ENCODE measurements around the gene ABHD2.

ABHD2 gene

DNA sequence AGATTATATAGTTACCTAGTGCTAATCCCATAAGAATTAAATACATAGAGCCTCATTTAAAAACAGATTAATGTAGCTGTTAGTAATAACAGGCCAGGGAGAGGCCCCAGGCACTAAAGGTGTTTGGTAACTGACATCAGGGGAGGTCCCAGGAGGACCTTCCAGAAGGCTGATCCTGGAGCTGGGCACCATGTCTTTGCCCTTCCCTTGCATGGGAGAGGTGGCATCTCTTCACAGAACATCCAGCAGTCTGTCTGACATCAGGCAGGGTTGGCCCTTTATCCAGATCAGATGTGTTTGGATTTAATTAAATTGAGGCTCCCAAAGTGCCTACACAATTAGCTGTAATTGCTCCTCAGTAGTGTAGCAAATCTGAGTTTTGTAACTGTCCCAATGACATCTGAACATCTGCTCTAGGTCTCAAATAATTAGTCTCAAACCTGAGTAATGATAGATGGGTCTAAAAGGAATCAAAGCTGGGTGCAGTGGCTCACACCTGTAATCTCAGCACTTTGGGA, 80.1 kb downstream of the ABHD2 start:
- H3K14ac ChIP-seq (ENCODE audit: low read length), result no peak overlapping the region
- H3K9ac ChIP-seq (ENCODE audit: low read length), result no peak overlapping the region
- no peaks in the 10 kb centered on the region for H3K79me1 ChIP-seq (ENCODE audit: low read length)
- H4K12ac ChIP-seq (ENCODE audit: low read depth, low read length), result no peak overlapping the region
- no peak for DNase-seq
- H3K27ac ChIP-seq (ENCODE audit: low read depth, low read length), result no peak overlapping the region
- no peak overlapping the region for H3K4me3 ChIP-seq (ENCODE audit: low read depth, low read length)
- no peak overlapping the region for H2BK12ac ChIP-seq (ENCODE audit: low read length)
- no peaks in the 10 kb centered on the region for H3K36me3 ChIP-seq (ENCODE audit: control insufficient read depth in 1 of 2, insufficient read depth in 2 of 2, low read length in 2 of 2)
- H3K4me2 ChIP-seq (ENCODE audit: low read length), result no peak overlapping the region
- no peak overlapping the region for H2BK120ac ChIP-seq (ENCODE audit: insufficient read depth, low read length, poor library complexity)
- no peak overlapping the region for H3K4ac ChIP-seq (ENCODE audit: low read depth, low read length)
- H3K4me1 ChIP-seq (ENCODE audit: control insufficient read depth in 1 of 2, insufficient read depth in 2 of 2, low read length in 2 of 2), result peaks cover 3 to 7% of the 10 kb centered on the region in 2 experiments
- H2AFZ ChIP-seq (ENCODE audit: insufficient read depth, low read length, poor library complexity), result no peak overlapping the region
- no peaks in the 10 kb centered on the region for H3K9me3 ChIP-seq (ENCODE audit: insufficient read depth, low read depth, low read length)
- no peak overlapping the region for H2AK5ac ChIP-seq (ENCODE audit: low read length)
- H3K27me3 ChIP-seq (ENCODE audit: insufficient read depth, low read length), result no peaks in the 10 kb centered on the region
- H2BK5ac ChIP-seq (ENCODE audit: low read depth, low read length, poor library complexity), result no peak overlapping the region
- H3K18ac ChIP-seq (ENCODE audit: low read length), result no peak overlapping the region
- no peak overlapping the region for H3K23ac ChIP-seq (ENCODE audit: low read length)
- no peak overlapping the region for H4K91ac ChIP-seq (ENCODE audit: low read depth, low read length)
- no peaks in the 10 kb centered on the region for H3K79me2 ChIP-seq (ENCODE audit: control insufficient read depth, insufficient read depth, low read length, poor library complexity)
- no peak overlapping the region for H4K8ac ChIP-seq (ENCODE audit: low read depth, low read length)

DNA sequence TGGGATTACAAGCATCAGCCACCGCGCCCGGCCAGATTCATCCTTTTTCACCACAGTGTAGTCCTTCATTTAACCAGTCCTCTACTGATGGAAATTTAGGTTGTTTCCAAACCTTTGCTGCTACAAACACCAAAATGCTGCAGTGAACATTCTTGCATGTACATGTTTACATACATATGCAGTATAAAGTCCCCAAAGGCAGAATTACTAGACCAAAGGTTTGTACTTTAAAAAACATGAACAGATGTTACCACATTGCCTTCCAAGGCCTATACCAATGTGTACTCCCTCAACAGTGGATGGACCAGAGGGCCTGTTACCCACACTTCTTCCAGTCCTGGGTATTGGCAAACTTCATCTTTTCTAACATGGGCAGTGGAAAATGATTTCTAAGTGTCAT, 82.1 kb downstream of the ABHD2 start:
- H4K12ac ChIP-seq (ENCODE audit: low read depth, low read length), result no peak overlapping the region
- no peaks in the 10 kb centered on the region for H3K79me1 ChIP-seq (ENCODE audit: low read length)
- no peak overlapping the region for H3K9ac ChIP-seq (ENCODE audit: low read length)
- no peaks in the 10 kb centered on the region for H3K9me3 ChIP-seq (ENCODE audit: insufficient read depth, low read depth, low read length)
- H3K4ac ChIP-seq (ENCODE audit: low read depth, low read length), result no peak overlapping the region
- H3K4me3 ChIP-seq (ENCODE audit: low read depth, low read length), result no peak overlapping the region
- no peak overlapping the region for H3K23ac ChIP-seq (ENCODE audit: low read length)
- no peak overlapping the region for H2AFZ ChIP-seq (ENCODE audit: insufficient read depth, low read length, poor library complexity)
- no peaks in the 10 kb centered on the region for H3K79me2 ChIP-seq (ENCODE audit: control insufficient read depth, insufficient read depth, low read length, poor library complexity)
- H3K4me1 ChIP-seq (ENCODE audit: control insufficient read depth in 1 of 2, insufficient read depth in 2 of 2, low read length in 2 of 2), result peaks cover 3 to 6% of the 10 kb centered on the region in 2 experiments
- H2AK5ac ChIP-seq (ENCODE audit: low read length), result no peak overlapping the region
- H2BK12ac ChIP-seq (ENCODE audit: low read length), result no peak overlapping the region
- H3K14ac ChIP-seq (ENCODE audit: low read length), result no peak overlapping the region
- H3K4me2 ChIP-seq (ENCODE audit: low read length), result no peak overlapping the region
- H3K18ac ChIP-seq (ENCODE audit: low read length), result no peak overlapping the region
- no peak overlapping the region for H2BK120ac ChIP-seq (ENCODE audit: insufficient read depth, low read length, poor library complexity)
- no peak for DNase-seq
- H3K36me3 ChIP-seq (ENCODE audit: control insufficient read depth in 1 of 2, insufficient read depth in 2 of 2, low read length in 2 of 2), result peaks cover 0 to under 1% of the 10 kb centered on the region in 2 experiments
- H3K27ac ChIP-seq (ENCODE audit: low read depth, low read length), result no peak overlapping the region
- no peak overlapping the region for H4K8ac ChIP-seq (ENCODE audit: low read depth, low read length)
- no peaks in the 10 kb centered on the region for H3K27me3 ChIP-seq (ENCODE audit: insufficient read depth, low read length)
- no CpG with 5 or more reads among the region's 3 CpGs for WGBS (ENCODE audit: extremely low coverage, insufficient coverage, insufficient read length)
- H4K91ac ChIP-seq (ENCODE audit: low read depth, low read length), result no peak overlapping the region
- no peak overlapping the region for H2BK5ac ChIP-seq (ENCODE audit: low read depth, low read length, poor library complexity)

DNA sequence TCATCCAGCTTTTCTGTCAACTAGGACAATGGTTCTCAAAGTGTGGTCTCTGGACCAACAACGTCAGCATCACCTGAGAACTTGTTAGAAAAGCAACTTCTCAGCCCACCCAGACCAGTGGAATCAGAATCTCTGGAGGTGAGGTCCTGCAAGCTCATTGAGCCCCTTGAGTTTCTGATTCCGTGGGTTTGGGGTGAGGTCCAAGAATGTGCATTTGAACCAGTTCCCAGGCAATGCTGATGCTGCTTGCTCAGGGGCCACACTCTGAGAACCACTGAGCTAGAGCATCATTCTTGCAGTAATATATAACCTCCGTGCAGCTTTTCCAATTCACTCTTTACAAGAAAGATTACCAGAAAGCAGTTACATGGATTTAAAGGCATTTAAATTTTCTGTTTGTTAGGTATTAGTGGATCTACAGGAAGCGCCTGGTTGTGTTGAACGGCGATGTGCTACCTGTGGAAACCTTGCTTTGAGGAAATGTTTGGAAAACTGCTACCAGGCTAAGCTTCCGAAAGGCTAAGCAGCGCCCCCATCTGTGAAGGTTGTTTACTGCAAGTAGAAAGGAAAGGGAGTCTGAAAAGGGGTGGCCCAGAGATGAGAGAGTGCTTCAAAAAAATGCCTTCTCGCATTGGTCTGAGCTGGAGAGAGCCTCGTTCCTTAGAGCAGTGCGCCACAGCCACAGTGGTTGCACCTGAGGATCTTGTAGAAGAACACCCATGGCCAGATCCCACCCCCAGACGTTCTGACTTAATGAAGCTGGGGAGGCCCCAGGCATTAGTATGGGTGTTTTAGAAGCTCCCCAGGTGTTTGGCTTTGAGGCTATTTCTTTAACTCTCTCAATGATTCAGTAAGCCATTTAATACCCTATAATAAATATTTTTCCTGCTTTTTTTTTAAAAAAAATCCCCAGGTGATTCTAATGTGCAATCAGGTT, 83.1 kb downstream of the ABHD2 start:
- Histone ChIP-seq H3K9ac (ENCODE audit: low read length) (peak overlapping the region; percentile 31), H4K8ac (ENCODE audit: low read depth, low read length) (no peak overlapping the region), H4K12ac (ENCODE audit: low read depth, low read length) (no peak overlapping the region), H3K36me3 (ENCODE audit: control insufficient read depth in 1 of 2, insufficient read depth in 2 of 2, low read length in 2 of 2) (peaks cover 3 to 8% of the 10 kb centered on the region in 2 experiments), H3K14ac (ENCODE audit: low read length) (no peak overlapping the region), H3K4me3 (ENCODE audit: low read depth, low read length) (no peak overlapping the region), H2BK120ac (ENCODE audit: insufficient read depth, low read length, poor library complexity) (no peak overlapping the region), H3K4me2 (ENCODE audit: low read length) (no peak overlapping the region), H3K4ac (ENCODE audit: low read depth, low read length) (no peak overlapping the region), H2AK5ac (ENCODE audit: low read length) (no peak overlapping the region), H3K9me3 (ENCODE audit: insufficient read depth, low read depth, low read length) (no peaks in the 10 kb centered on the region), H3K27me3 (ENCODE audit: insufficient read depth, low read length) (no peaks in the 10 kb centered on the region), H4K91ac (ENCODE audit: low read depth, low read length) (no peak overlapping the region), H3K27ac (ENCODE audit: low read depth, low read length) (no peak overlapping the region), H2BK12ac (ENCODE audit: low read length) (no peak overlapping the region), H3K23ac (ENCODE audit: low read length) (no peak overlapping the region), H3K79me2 (ENCODE audit: control insufficient read depth, insufficient read depth, low read length, poor library complexity) (no peaks in the 10 kb centered on the region), H2AFZ (ENCODE audit: insufficient read depth, low read length, poor library complexity) (no peak overlapping the region), H3K4me1 (ENCODE audit: control insufficient read depth in 1 of 2, insufficient read depth in 2 of 2, low read length in 2 of 2) (peaks cover 3 to 6% of the 10 kb centered on the region in 2 experiments), H3K18ac (ENCODE audit: low read length) (no peak overlapping the region), H2BK5ac (ENCODE audit: low read depth, low read length, poor library complexity) (no peak overlapping the region), H3K79me1 (ENCODE audit: low read length) (no peaks in the 10 kb centered on the region)
- WGBS (ENCODE audit: extremely low coverage, insufficient coverage, insufficient read length), result no CpG with 5 or more reads among the region's 12 CpGs
- peak; percentile 43 to 77 for DNase-seq

DNA sequence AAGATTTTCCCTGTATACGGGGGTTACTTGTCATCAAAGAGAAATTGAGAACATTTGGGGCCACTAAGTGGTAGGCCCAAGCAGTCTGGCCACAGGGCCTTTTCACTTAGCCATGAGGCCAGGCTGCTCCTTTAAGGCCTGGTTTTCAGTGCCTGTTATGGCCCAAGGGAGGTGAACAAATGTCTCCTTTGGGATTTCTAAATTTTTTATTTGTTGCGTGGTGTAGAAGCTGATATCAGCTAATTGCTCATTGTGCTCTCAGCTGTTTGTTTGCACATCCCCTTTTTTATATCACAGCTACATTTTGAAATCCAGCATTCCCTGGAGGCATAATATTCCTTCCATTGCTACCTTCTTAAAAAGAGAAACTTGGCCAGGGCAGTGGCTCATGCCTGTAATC, 84.7 kb downstream of the ABHD2 start:
- Histone ChIP-seq H4K91ac (ENCODE audit: low read depth, low read length) (no peak overlapping the region), H3K36me3 (ENCODE audit: control insufficient read depth in 1 of 2, insufficient read depth in 2 of 2, low read length in 2 of 2) (peaks cover 6 to 13% of the 10 kb centered on the region in 2 experiments), H2AK5ac (ENCODE audit: low read length) (no peak overlapping the region), H3K9ac (ENCODE audit: low read length) (no peak overlapping the region), H2AFZ (ENCODE audit: insufficient read depth, low read length, poor library complexity) (no peak overlapping the region), H3K79me2 (ENCODE audit: control insufficient read depth, insufficient read depth, low read length, poor library complexity) (no peaks in the 10 kb centered on the region), H3K79me1 (ENCODE audit: low read length) (no peaks in the 10 kb centered on the region), H4K12ac (ENCODE audit: low read depth, low read length) (no peak overlapping the region), H2BK120ac (ENCODE audit: insufficient read depth, low read length, poor library complexity) (no peak overlapping the region), H3K4me3 (ENCODE audit: low read depth, low read length) (no peak overlapping the region), H3K23ac (ENCODE audit: low read length) (no peak overlapping the region), H2BK5ac (ENCODE audit: low read depth, low read length, poor library complexity) (no peak overlapping the region), H3K18ac (ENCODE audit: low read length) (no peak overlapping the region), H3K9me3 (ENCODE audit: insufficient read depth, low read depth, low read length) (no peaks in the 10 kb centered on the region), H3K27ac (ENCODE audit: low read depth, low read length) (no peak overlapping the region), H3K4ac (ENCODE audit: low read depth, low read length) (no peak overlapping the region), H4K8ac (ENCODE audit: low read depth, low read length) (no peak overlapping the region), H3K14ac (ENCODE audit: low read length) (no peak overlapping the region), H2BK12ac (ENCODE audit: low read length) (no peak overlapping the region), H3K4me1 (ENCODE audit: control insufficient read depth in 1 of 2, insufficient read depth in 2 of 2, low read length in 2 of 2) (peaks cover under 1% of the 10 kb centered on the region in 2 experiments), H3K4me2 (ENCODE audit: low read length) (no peak overlapping the region), H3K27me3 (ENCODE audit: insufficient read depth, low read length) (no peaks in the 10 kb centered on the region)
- DNase-seq, result no peak
- WGBS (ENCODE audit: extremely low coverage, insufficient coverage, insufficient read length), result no CpG with 5 or more reads among the region's 2 CpGs
